ENCODE results near the gene RBM34. TPM values are rescaled to one million over a fixed set of nuclear protein-coding genes. Genes with fewer than 3 reads are reported as not detected.
"Not testable (repeated sequence)": the region's sequence is repeated elsewhere in the genome, so short reads cannot be mapped to it uniquely, and the experiment has no call there.

RBM34 gene
- total RNA-seq, 2 experiments from 2014 or later: 136 TPM

GRCh38 chr1:235091319-235092044 is 69.6 kb downstream of the RBM34 start:
- H3K36me3 Mint-ChIP-seq (ENCODE audit: low read depth); DNase-seq; ATAC-seq; H3K4me1 Mint-ChIP-seq (ENCODE audit: low read depth); intact Hi-C loops (cut with micrococcal nuclease); H3K9me3 Mint-ChIP-seq; H3K4me3 Mint-ChIP-seq; H3K27me3 Mint-ChIP-seq; H3K27ac Mint-ChIP-seq: not testable (repeated sequence)
- CTCF ChIA-PET: interaction anchor here (0.8 to 2.3 kb wide), 5 partner anchors 8 to 592 kb away, joined by 3 to 11 read pairs (median 3); no protein-coding TSS in a partner anchor
- POLR2A ChIA-PET: interaction anchor here (0.7 to 1.1 kb wide), 3 partner anchors 122 to 559 kb away, joined by 3 to 4 read pairs (median 4); no protein-coding TSS in a partner anchor

GRCh38 chr1:235090406-235091069 is 70.5 kb downstream of the RBM34 start:
- TF ChIP-seq CTCF (IDR thresholded peaks at IDR 0.05): no peak
- ChIA-PET CTCF (interaction anchor here (1.1 to 2.3 kb wide), 5 partner anchors 10 to 591 kb away, joined by 3 to 11 read pairs (median 4); no protein-coding TSS in a partner anchor), POLR2A (interaction anchor here (0.6 to 1.1 kb wide), 3 partner anchors 339 to 558 kb away, joined by 3 to 4 read pairs (median 4); no protein-coding TSS in a partner anchor)
- no peaks in the 10 kb centered on the region for H3K36me3 Mint-ChIP-seq (ENCODE audit: low read depth)
- intact Hi-C loops (cut with micrococcal nuclease): no loop called here
- H3K4me1 Mint-ChIP-seq (ENCODE audit: low read depth): peaks cover 8% of the 10 kb centered on the region
- H3K27me3 Mint-ChIP-seq: peaks cover 3% of the 10 kb centered on the region
- no peak overlapping the region for H3K27ac Mint-ChIP-seq
- no peak overlapping the region for H3K4me3 Mint-ChIP-seq
- no peak for ATAC-seq
- H3K9me3 Mint-ChIP-seq: no peaks in the 10 kb centered on the region
- no peak for DNase-seq

- H3K27ac Mint-ChIP-seq: no peak overlapping the region
- intact Hi-C loops (cut with micrococcal nuclease): no loop called here
- CTCF ChIA-PET: interaction anchor here (0.6 to 1.4 kb wide), 4 partner anchors 12 to 589 kb away, joined by 3 to 4 read pairs (median 3); no protein-coding TSS in a partner anchor
Measured at GRCh38 chr1:235088907-235089306, 72.1 kb downstream of the RBM34 start.

GRCh38 chr1:235088430-235088829 is 72.6 kb downstream of the RBM34 start:
- Mint-ChIP-seq H3K9me3 (no peaks in the 10 kb centered on the region), H3K27me3 (peaks cover 3% of the 10 kb centered on the region), H3K36me3 (ENCODE audit: low read depth) (no peaks in the 10 kb centered on the region), H3K4me1 (ENCODE audit: low read depth) (peaks cover 8% of the 10 kb centered on the region), H3K4me3 (no peak overlapping the region), H3K27ac (no peak overlapping the region)
- CTCF ChIA-PET: interaction anchor here (0.6 to 1.4 kb wide), 4 partner anchors 12 to 589 kb away, joined by 3 to 4 read pairs (median 3); no protein-coding TSS in a partner anchor
- TF ChIP-seq CTCF (IDR thresholded peaks at IDR 0.05): no peak
- DNase-seq (no peak), ATAC-seq (no peak)
- POLR2A ChIA-PET: interaction anchor here (1.0 kb wide), 1 partner anchor 77 kb away, joined by 3 read pairs; no protein-coding TSS in a partner anchor
- intact Hi-C loops (cut with micrococcal nuclease): no loop called here

More at GRCh38 chr1:235088907-235089306, 72.1 kb downstream of the RBM34 start:
- no peaks in the 10 kb centered on the region for H3K9me3 Mint-ChIP-seq
- POLR2A ChIA-PET: interaction anchor here (1.0 kb wide), 1 partner anchor 77 kb away, joined by 3 read pairs; no protein-coding TSS in a partner anchor
- no peak for TF ChIP-seq CTCF (IDR thresholded peaks at IDR 0.05)
- DNase-seq (no peak), ATAC-seq (no peak)
- H3K4me1 Mint-ChIP-seq (ENCODE audit: low read depth): peaks cover 8% of the 10 kb centered on the region
- H3K4me3 Mint-ChIP-seq: no peak overlapping the region
- H3K36me3 Mint-ChIP-seq (ENCODE audit: low read depth): no peaks in the 10 kb centered on the region
- H3K27me3 Mint-ChIP-seq: peaks cover 3% of the 10 kb centered on the region

GRCh38 chr1:235087906-235088305 is 73.1 kb downstream of the RBM34 start:
- DNase-seq: no peak
- TF ChIP-seq CTCF (IDR thresholded peaks at IDR 0.05): no peak
- Mint-ChIP-seq H3K4me3 (no peak overlapping the region), H3K36me3 (ENCODE audit: low read depth) (no peaks in the 10 kb centered on the region), H3K27me3 (peaks cover 3% of the 10 kb centered on the region), H3K9me3 (no peaks in the 10 kb centered on the region), H3K27ac (no peak overlapping the region), H3K4me1 (ENCODE audit: low read depth) (peaks cover 13% of the 10 kb centered on the region)
- ChIA-PET POLR2A (interaction anchor here (1.0 kb wide), 1 partner anchor 76 kb away, joined by 3 read pairs; no protein-coding TSS in a partner anchor), CTCF (interaction anchor here (0.6 to 1.4 kb wide), 2 partner anchors 18 to 588 kb away, joined by 3 read pairs; no protein-coding TSS in a partner anchor)
- ATAC-seq: no peak
- intact Hi-C loops (cut with micrococcal nuclease): no loop called here

GRCh38 chr1:235085411-235086117 is 75.5 kb downstream of the RBM34 start:
- H3K9me3 Mint-ChIP-seq; intact Hi-C loops (cut with micrococcal nuclease); H3K27me3 Mint-ChIP-seq; H3K36me3 Mint-ChIP-seq (ENCODE audit: low read depth); DNase-seq; H3K4me3 Mint-ChIP-seq; H3K27ac Mint-ChIP-seq; ATAC-seq: not testable (repeated sequence)
- CTCF ChIA-PET: interaction anchor here (1.1 kb wide), 1 partner anchor 586 kb away, joined by 5 read pairs; no protein-coding TSS in a partner anchor
- peaks cover 18% of the 10 kb centered on the region for H3K4me1 Mint-ChIP-seq (ENCODE audit: low read depth)
- POLR2A ChIA-PET: interaction anchor here (1.0 kb wide), 1 partner anchor 102 kb away, joined by 3 read pairs; no protein-coding TSS in a partner anchor

Measured in activated CD8-positive, alpha-beta T cell treated with anti-CD3 and anti-CD28 coated beads for 36 hours (primary cell).